ENCODE data around the gene AP1S1. TPM values are rescaled to one million over a fixed set of nuclear protein-coding genes. Genes with fewer than 3 reads are reported as not detected.

AP1S1 gene
- polyA plus RNA-seq, 2 of the 4 experiments (the other 2 are of a cell fraction), result 107 to 181 TPM

GRCh38 chr7:101138213-101138870 is 15.9 kb upstream of the AP1S1 start (continued):
- TF ChIP-seq RARB (CRISPR knock-in tag; IDR thresholded peaks at IDR 0.05), result peak; percentile 65; the same call in 1 of the 2 replicates
- no peak for TF ChIP-seq RCOR1 (IDR thresholded peaks at IDR 0.05; ENCODE audit: low read depth, low read length)
- peak; percentile 96 for TF ChIP-seq JUN (IDR thresholded peaks at IDR 0.05)
- TF ChIP-seq EP300 (IDR thresholded peaks at IDR 0.05), result peak; percentile 28 to 65; a peak in 3 of 5 replicates
- TF ChIP-seq PBX3 (IDR thresholded peaks at IDR 0.05), result peak; percentile 80
- TF ChIP-seq SMC3 (IDR thresholded peaks at IDR 0.05), result peak; percentile 95
- TF ChIP-seq HOXA7 (CRISPR knock-in tag; IDR thresholded peaks at IDR 0.05), result peak; percentile 75; the same call in 1 of the 2 replicates
- TF ChIP-seq KDM5A (IDR thresholded peaks at IDR 0.05), result 0 out of 2 replicates have a peak, but pooled peaks have one; percentile 36
- TF ChIP-seq BHLHE40 (IDR thresholded peaks at IDR 0.05; ENCODE audit: low read depth, low read length), result peak; percentile 95
- TF ChIP-seq RFX5 (IDR thresholded peaks at IDR 0.05), result no peak
- TF ChIP-seq RAD21 (conservative IDR thresholded peaks at IDR 0.05 in 1 of 2, IDR thresholded peaks at IDR 0.05 in 1 of 2), result peak; percentile 57 to 90
- TF ChIP-seq JUNB (IDR thresholded peaks at IDR 0.05), result peak; percentile 96
- TF ChIP-seq FOSB (CRISPR knock-in tag; IDR thresholded peaks at IDR 0.05), result peak; percentile 93
- TF ChIP-seq CHD2 (IDR thresholded peaks at IDR 0.05; ENCODE audit: low read length, partially characterized antibody), result no peak
- TF ChIP-seq GATA3 (IDR thresholded peaks at IDR 0.05; ENCODE audit: borderline replicate concordance), result peak; percentile 84; the same call in 1 of the 2 replicates
- no peak for TF ChIP-seq FOXS1 (CRISPR knock-in tag; IDR thresholded peaks at IDR 0.05)

GRCh38 chr7:101140339-101140699 is 14.0 kb upstream of the AP1S1 start:
- WGBS (ENCODE audit: missing lambda C conversion rate), result 40% methylated on average over 3 of the region's 3 CpGs
- peak overlapping the region; percentile 14 to 88; a peak in 5 of 6 replicates for H3K27ac ChIP-seq
- ChIA-PET POLR2A (interaction anchor here (0.7 kb wide), 1 partner anchor 14 kb away, joined by 3 read pairs; no protein-coding TSS in a partner anchor), CTCF (interaction anchor here (0.8 to 32.8 kb wide), 12 partner anchors 18 to 246 kb away, joined by 3 to 600 read pairs (median 4); partner anchors contain the start of genes AP1S1 and VGF)
- H3K4me3 ChIP-seq, result no peak overlapping the region
- peak in 1 of 2 experiments; percentile 11; a peak in 3 of 6 replicates for ATAC-seq
- H3K4me1 ChIP-seq, result peaks cover 44% of the 10 kb centered on the region
- DNase-seq (ENCODE audit: low read depth in 1 of 2, low spot score in 1 of 2), result no peak
- no peak for FAIRE-seq
- no peaks in the 10 kb centered on the region for H3K9me3 ChIP-seq
- no peak overlapping the region for H3K4me2 ChIP-seq
- TF ChIP-seq FOSB (CRISPR knock-in tag; IDR thresholded peaks at IDR 0.05) (0 out of 2 replicates have a peak, but pooled peaks have one; percentile 13), E2F6 (IDR thresholded peaks at IDR 0.05; ENCODE audit: borderline replicate concordance, low read depth) (no peak), RARB (CRISPR knock-in tag; IDR thresholded peaks at IDR 0.05) (peak; percentile 24; the same call in 1 of the 2 replicates), TFCP2L1 (CRISPR knock-in tag; IDR thresholded peaks at IDR 0.05) (peak; percentile 60; the same call in 1 of the 2 replicates), HOXA7 (CRISPR knock-in tag; IDR thresholded peaks at IDR 0.05) (0 out of 2 replicates have a peak, but pooled peaks have one; percentile 61), JUNB (IDR thresholded peaks at IDR 0.05) (no peak)

DNA sequence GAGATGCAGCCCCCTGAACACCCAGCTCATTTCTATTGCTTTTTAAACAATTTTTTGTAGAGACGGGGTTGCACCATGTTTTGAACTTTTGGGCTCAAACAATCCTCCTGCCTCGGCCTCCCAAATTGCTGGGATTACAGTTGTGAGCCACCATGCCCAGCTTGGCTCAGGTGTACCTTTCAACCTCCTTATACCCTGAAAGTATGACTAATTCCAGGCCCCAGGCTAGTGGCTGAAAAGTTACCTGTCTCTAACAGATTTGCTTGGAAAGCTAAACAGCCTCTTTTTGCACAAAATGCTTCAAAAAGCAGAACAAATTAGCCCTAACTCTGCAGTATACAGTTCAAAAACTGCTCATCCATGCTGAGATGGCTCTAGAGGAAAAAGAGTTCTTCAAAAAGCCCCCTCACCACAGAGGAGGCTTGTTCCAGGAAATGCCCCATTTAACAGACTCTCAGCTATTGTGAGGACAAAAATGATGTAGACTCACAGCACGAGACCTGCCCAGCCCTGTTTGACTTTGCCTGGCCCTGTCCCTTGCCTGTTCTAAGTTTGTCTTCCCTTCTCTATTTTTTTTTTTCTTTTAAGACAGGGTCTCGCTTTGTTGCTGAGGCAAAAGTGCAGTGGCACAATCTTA is 13.4 kb upstream of the AP1S1 start:
- no peak overlapping the region for H3K4me2 ChIP-seq
- ChIA-PET CTCF (interaction anchor here (0.6 to 32.8 kb wide), 14 partner anchors 17 to 246 kb away, joined by 3 to 600 read pairs (median 4); partner anchors contain the start of genes AP1S1 and VGF), POLR2A (interaction anchor here (0.5 to 0.7 kb wide), 2 partner anchors 14 to 15 kb away, joined by 3 read pairs; no protein-coding TSS in a partner anchor)
- H3K9me3 ChIP-seq, result no peaks in the 10 kb centered on the region
- FAIRE-seq, result no peak
- no peak for DNase-seq (ENCODE audit: low read depth in 1 of 2, low spot score in 1 of 2)
- peak; percentile 32 for TF ChIP-seq CHD2 (IDR thresholded peaks at IDR 0.05; ENCODE audit: low read length, partially characterized antibody)
- TF ChIP-seq MAZ (IDR thresholded peaks at IDR 0.05; ENCODE audit: borderline replicate concordance, low read depth, low read length), result no peak
- no peak for TF ChIP-seq RNF2 (IDR thresholded peaks at IDR 0.05; ENCODE audit: borderline replicate concordance, low read depth)
- TF ChIP-seq SREBF2 (IDR thresholded peaks at IDR 0.05), result no peak
- no peak for TF ChIP-seq ZNF302 (CRISPR knock-in tag; IDR thresholded peaks at IDR 0.05)
- peak; percentile 40; the same call in 1 of the 2 replicates for TF ChIP-seq POLR2AphosphoS2 (conservative IDR thresholded peaks at IDR 0.05; ENCODE audit: low read length)
- peak overlapping the region; percentile 38 to 88; a peak in 4 of 6 replicates for H3K27ac ChIP-seq
- H3K4me1 ChIP-seq, result peaks cover 39% of the 10 kb centered on the region
- 85% methylated on average over 4 of the region's 4 CpGs for WGBS (ENCODE audit: missing lambda C conversion rate)
- peak; percentile 12 to 15; a peak in 3 of 6 replicates for ATAC-seq
- H3K4me3 ChIP-seq, result no peak overlapping the region

Data from A549 (cell line).